Measurements from ENCODE around the gene EFEMP2. TPM values are rescaled to one million over a fixed set of nuclear protein-coding genes. Genes with fewer than 3 reads are reported as not detected.

Gene EFEMP2
- total RNA-seq, 4 donors from 2014 or later = 3.6 to 29.0 (median 10.2) TPM

DNA sequence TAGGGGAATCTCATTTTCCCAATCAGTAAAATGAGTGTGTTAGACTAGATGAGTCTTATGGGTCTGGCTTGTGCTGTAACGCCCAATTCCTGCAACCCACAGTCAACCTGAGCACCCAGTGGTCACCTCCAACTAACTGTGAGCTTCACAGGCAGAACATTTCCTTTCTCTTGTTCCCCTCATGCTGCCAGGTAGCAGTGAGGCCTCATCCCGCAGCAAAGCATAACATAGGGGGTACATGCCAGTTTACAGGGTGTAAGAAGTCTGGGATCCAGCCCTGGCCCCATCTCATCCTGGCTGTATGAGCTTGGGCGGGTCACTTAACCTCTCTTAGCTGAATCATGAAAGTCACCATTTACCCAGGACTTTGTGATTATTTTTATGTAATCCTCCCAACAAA lies 3.7 kb downstream of the EFEMP2 start:
- Histone ChIP-seq H3K4me1 (peaks cover 14 to 51% (median 16%) of the 10 kb centered on the region in 3 donors), H3K27ac (no peak overlapping the region), H3K27me3 (no peaks in the 10 kb centered on the region), H3K9me3 (no peaks in the 10 kb centered on the region), H3K36me3 (peaks cover 17 to 45% (median 21%) of the 10 kb centered on the region in 3 donors), H3K4me3 (no peak overlapping the region)
- intact Hi-C loops (cut with DNase I) = no loop called here
- no peak for TF ChIP-seq POLR2A (IDR thresholded peaks at IDR 0.05)
- TF ChIP-seq, protein P1, sequence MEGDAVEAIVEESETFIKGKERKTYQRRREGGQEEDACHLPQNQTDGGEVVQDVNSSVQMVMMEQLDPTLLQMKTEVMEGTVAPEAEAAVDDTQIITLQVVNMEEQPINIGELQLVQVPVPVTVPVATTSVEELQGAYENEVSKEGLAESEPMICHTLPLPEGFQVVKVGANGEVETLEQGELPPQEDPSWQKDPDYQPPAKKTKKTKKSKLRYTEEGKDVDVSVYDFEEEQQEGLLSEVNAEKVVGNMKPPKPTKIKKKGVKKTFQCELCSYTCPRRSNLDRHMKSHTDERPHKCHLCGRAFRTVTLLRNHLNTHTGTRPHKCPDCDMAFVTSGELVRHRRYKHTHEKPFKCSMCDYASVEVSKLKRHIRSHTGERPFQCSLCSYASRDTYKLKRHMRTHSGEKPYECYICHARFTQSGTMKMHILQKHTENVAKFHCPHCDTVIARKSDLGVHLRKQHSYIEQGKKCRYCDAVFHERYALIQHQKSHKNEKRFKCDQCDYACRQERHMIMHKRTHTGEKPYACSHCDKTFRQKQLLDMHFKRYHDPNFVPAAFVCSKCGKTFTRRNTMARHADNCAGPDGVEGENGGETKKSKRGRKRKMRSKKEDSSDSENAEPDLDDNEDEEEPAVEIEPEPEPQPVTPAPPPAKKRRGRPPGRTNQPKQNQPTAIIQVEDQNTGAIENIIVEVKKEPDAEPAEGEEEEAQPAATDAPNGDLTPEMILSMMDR (IDR thresholded peaks at IDR 0.05) = no peak
- WGBS, 2 donors = 89 to 92% methylated on average over 2 to 3 of the region's 3 CpGs
- no peak for DNase-seq

DNA sequence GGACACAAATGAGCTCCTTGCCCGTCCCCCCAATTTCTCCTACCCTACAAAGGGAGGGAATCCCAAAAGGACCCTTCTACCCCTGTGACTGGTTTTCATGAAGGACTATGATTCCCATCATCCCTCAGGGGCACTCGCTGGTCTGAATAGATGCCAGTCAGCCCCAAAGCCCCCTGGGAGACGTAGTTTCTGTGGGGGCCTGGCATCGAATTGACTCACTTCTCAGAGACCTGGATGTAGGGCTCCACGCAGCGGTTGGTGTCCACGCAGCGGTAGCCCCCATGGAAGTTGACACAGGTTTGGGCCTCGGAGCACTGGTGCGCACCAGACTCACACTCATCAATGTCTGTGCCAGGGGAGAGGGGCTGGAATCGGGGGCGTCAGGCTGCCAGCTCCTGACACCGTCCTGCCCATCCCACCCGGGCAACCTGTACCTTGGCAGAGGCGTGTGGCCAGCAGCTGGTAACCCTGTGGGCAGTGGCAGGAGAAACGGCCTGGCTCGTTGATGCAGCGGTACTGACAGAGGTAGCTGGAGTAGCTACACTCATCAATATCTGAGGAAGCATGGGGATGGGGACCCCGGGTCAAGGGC lies 4.4 kb downstream of the EFEMP2 start:
- no peak for DNase-seq
- intact Hi-C loops (cut with DNase I) = no loop called here
- Histone ChIP-seq H3K27ac (no peak overlapping the region), H3K9me3 (no peaks in the 10 kb centered on the region), H3K4me3 (no peak overlapping the region), H3K36me3 (peaks cover 17 to 52% (median 26%) of the 10 kb centered on the region in 3 donors), H3K27me3 (no peaks in the 10 kb centered on the region), H3K4me1 (peaks cover 10 to 50% (median 14%) of the 10 kb centered on the region in 3 donors)
- 82% methylated on average over 10 of the region's 19 CpGs; no CpG with 5 or more reads in 1 of the 2 donors for WGBS, 2 donors
- TF ChIP-seq, protein P1 (IDR thresholded peaks at IDR 0.05) = no peak
- no peak for TF ChIP-seq POLR2A (IDR thresholded peaks at IDR 0.05)

DNA sequence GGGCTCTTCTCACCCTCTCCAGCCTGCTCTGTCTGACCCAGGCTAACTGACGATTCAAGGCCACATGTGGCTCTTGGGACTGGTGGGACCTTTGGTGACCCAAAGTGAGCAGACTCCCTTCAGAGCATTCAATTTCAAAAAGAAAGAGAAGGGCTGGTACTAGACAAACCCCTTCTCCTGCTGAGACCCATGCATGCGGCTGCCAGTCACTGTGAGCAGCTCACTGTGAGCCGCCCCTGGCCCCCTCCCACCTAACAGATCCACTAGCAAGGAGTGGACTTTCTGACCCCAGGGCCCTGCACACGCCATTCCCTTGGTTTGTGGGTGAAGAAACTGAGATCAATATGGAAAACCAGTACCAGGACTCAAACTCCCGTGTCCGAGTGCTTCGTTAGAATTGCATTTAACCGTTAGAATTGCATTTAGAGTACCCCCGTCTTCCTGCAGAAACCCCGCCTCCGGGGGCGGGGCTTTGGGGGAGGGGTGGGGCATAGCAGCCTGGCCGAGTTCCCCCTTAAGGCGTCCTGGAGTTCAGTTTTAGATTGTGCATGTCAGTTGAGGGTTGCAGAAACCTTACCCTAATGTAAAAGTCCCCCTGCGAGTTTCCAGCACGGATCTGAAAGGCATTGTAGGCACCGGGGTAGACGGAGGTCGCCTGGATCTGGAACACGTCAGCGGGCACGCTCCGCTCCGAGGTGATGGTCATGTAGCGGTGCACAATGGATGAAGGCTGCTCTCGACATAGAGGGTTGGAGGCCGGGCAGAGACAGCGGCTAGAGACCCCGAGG lies 5.1 kb downstream of the EFEMP2 start:
- no peaks in the 10 kb centered on the region for H3K27me3 ChIP-seq
- intact Hi-C loops (cut with DNase I) = no loop called here
- H3K9me3 ChIP-seq = no peaks in the 10 kb centered on the region
- H3K27ac ChIP-seq = no peak overlapping the region
- H3K4me3 ChIP-seq = no peak overlapping the region
- H3K4me1 ChIP-seq = peaks cover 3 to 49% (median 11%) of the 10 kb centered on the region in 3 donors
- peaks cover 17 to 59% (median 31%) of the 10 kb centered on the region in 3 donors for H3K36me3 ChIP-seq
- TF ChIP-seq POLR2A (IDR thresholded peaks at IDR 0.05) = no peak
- TF ChIP-seq, protein P1 (IDR thresholded peaks at IDR 0.05) = no peak
- no peak for DNase-seq
- 68 to 84% methylated on average over 13 to 20 of the region's 29 CpGs for WGBS, 2 donors

DNA sequence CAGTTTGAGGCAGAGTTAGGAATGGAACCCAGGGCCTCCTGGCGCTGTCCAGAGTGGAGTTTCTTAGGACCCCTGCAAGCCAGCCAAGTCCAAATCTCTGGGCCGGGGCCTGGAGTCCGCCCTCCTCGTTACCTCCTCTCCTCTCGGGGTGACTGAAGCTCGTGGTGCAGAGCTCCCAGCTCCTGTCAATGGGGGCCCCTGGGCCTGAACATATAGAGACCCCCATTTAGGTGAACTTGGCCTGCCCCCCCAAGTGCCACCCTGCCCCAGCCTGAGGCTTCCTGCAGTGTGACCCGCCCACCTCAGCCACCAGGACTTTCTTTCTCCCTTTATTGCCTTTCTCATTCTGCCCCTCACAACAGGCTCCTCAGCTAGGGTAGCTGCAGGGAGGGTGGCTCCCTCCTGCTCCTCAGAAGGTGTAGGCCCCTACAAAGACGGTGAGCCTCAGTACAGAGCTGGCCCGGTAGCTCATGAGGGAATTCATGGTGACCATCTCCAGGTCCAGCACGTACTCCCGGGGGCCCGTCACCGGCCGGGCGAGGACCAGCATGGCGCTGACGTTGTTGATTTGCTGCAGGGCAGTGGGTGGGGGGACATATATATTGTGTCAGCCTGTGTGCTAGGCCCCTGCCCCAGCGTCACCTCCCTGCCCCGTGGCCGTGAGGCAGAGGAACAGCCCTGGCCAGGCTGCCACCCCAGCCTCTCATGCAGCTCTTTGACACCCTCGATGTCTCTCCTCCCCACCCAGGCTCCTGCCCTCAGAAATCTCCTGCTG lies 5.9 kb downstream of the EFEMP2 start:
- WGBS, 2 donors = 76 to 95% methylated on average over 11 to 15 of the region's 21 CpGs
- H3K36me3 ChIP-seq = peaks cover 17 to 67% (median 39%) of the 10 kb centered on the region in 3 donors

More for the DNA sequence above, 5.9 kb downstream of the EFEMP2 start:
- H3K4me1 ChIP-seq = peaks cover 3 to 49% (median 16%) of the 10 kb centered on the region in 3 donors
- DNase-seq = no peak
- no peaks in the 10 kb centered on the region for H3K27me3 ChIP-seq
- no peak overlapping the region for H3K27ac ChIP-seq
- no peak overlapping the region for H3K4me3 ChIP-seq
- TF ChIP-seq POLR2A (IDR thresholded peaks at IDR 0.05) = no peak
- TF ChIP-seq, protein P1 (IDR thresholded peaks at IDR 0.05) = no peak
- intact Hi-C loops (cut with DNase I) = no loop called here
- no peaks in the 10 kb centered on the region for H3K9me3 ChIP-seq

Data from esophagus squamous epithelium (tissue), 5 donors.